Endothelial cell of umbilical vein (primary cell): ENCODE data around the gene CNTNAP2.

ENCODE experiments used
- EZH2 ChIP-seq: IDR thresholded peaks from 2 replicates; pipeline ENCODE4 v1.6.1; 2012; ENCODE audit warnings: borderline replicate concordance, low read depth, mild to moderate bottlenecking, moderate library complexity, low read length, inconsistent platforms; ENCODE audit not compliant: severe bottlenecking
- FOS ChIP-seq: IDR thresholded peaks from 2 replicates; pipeline ENCODE4 v1.6.1; 2011; ENCODE audit warnings: mild to moderate bottlenecking, low read length, moderate library complexity, borderline replicate concordance; ENCODE audit not compliant: insufficient read depth
- GATA2 ChIP-seq: IDR thresholded peaks from 2 replicates; pipeline ENCODE4 v1.7.0; 2011; ENCODE audit warnings: low read depth, mild to moderate bottlenecking, moderate library complexity, mixed read lengths, low read length; ENCODE audit not compliant: insufficient read length, insufficient read depth
- MYC ChIP-seq: IDR thresholded peaks from one replicate; pipeline ENCODE4 v1.6.1; 2011; ENCODE audit warnings: mild to moderate bottlenecking, low read depth, low read length
- POLR2A ChIP-seq: IDR thresholded peaks from 2 replicates; pipeline ENCODE4 v1.6.1; 2012; ENCODE audit warnings: low read depth, mild to moderate bottlenecking, control low read depth, low read length
- POLR2AphosphoS5 ChIP-seq: IDR thresholded peaks from 2 replicates; pipeline ENCODE4 v1.6.1; 2012; ENCODE audit warnings: low read depth, mild to moderate bottlenecking, control low read depth, low read length, moderate library complexity; ENCODE audit not compliant: insufficient read depth
- TF ChIP-seq, protein P1 (sequence below), 2 donors: IDR thresholded peaks; 1 replicate in 1 of 2; 2 replicates in 1 of 2; pipeline ENCODE4 v1.5.1; 2011; ENCODE audit warnings: low read length in 2 of 2, mild to moderate bottlenecking in 2 of 2, moderate library complexity in 2 of 2, control low read depth in 1 of 2, inconsistent platforms in 1 of 2, low read depth in 1 of 2; ENCODE audit not compliant: insufficient read depth in 1 of 2; ENCODE audit errors: extremely low read depth in 1 of 2
- TF ChIP-seq, protein P2 (sequence below): IDR thresholded peaks from 2 replicates; pipeline ENCODE4 v1.6.1; 2011; ENCODE audit not compliant: insufficient read depth, insufficient read length

DNA sequence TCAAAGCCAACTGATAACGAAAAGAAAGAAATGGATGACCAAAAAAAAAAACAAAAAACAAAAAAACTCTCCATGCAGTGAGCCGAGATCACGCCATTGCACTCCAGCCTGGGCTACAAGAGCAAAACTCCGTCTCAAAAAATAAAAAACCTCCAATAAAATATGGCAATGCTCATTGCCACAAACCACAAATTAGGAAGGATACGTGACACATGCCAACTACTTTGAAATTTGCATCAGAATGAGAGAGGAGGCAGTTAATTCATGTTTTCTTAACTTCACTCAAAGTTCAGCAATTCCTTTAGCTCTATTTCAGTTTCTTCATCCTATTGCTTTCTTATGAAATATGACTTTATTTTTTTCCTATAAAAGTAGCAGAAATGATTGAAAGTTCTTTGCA, 2075.9 kb downstream of the CNTNAP2 start:
- no peak for TF ChIP-seq FOS
- TF ChIP-seq, protein P1, sequence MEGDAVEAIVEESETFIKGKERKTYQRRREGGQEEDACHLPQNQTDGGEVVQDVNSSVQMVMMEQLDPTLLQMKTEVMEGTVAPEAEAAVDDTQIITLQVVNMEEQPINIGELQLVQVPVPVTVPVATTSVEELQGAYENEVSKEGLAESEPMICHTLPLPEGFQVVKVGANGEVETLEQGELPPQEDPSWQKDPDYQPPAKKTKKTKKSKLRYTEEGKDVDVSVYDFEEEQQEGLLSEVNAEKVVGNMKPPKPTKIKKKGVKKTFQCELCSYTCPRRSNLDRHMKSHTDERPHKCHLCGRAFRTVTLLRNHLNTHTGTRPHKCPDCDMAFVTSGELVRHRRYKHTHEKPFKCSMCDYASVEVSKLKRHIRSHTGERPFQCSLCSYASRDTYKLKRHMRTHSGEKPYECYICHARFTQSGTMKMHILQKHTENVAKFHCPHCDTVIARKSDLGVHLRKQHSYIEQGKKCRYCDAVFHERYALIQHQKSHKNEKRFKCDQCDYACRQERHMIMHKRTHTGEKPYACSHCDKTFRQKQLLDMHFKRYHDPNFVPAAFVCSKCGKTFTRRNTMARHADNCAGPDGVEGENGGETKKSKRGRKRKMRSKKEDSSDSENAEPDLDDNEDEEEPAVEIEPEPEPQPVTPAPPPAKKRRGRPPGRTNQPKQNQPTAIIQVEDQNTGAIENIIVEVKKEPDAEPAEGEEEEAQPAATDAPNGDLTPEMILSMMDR (IDR thresholded peaks at IDR 0.05; ENCODE audit: extremely low read depth in 1 of 2, insufficient read depth in 1 of 2, low read depth in 1 of 2, low read length in 2 of 2), result no peak
- TF ChIP-seq POLR2AphosphoS5, result no peak
- TF ChIP-seq, protein P2, sequence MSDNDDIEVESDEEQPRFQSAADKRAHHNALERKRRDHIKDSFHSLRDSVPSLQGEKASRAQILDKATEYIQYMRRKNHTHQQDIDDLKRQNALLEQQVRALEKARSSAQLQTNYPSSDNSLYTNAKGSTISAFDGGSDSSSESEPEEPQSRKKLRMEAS, result no peak
- no peak for TF ChIP-seq EZH2
- TF ChIP-seq POLR2A, result no peak
- TF ChIP-seq GATA2, result no peak
- no peak for TF ChIP-seq MYC
